Right lobe of liver (tissue), 6 donors: Measurements from ENCODE around the gene P2RX2. TPM values are rescaled to one million over a fixed set of nuclear protein-coding genes. Genes with fewer than 3 reads are reported as not detected.

ENCODE experiments used
- ATAC-seq, 4 donors: fragments of 200-7000 bp; cut with Tn5 transposase; one replicate each; pipeline ENCODE4 v1.9.1; 2020; ENCODE audit warnings: mild to moderate bottlenecking in 4 of 4, moderate library complexity in 4 of 4
- DNase-seq, 3 donors: peaks; one replicate each; pipeline ENCODE4 v3.0.0-alpha.2; 2020
- H3K27ac ChIP-seq, 3 donors: fragments of 200-600 bp; one replicate each; pipeline ENCODE4 v1.8.0; 2022
- H3K27me3 ChIP-seq, 2 donors: fragments of 200-600 bp; one replicate each; pipeline ENCODE4 v1.8.0; 2022
- H3K36me3 ChIP-seq, 4 donors: fragments of 200-600 bp; sonication (generic) in 1 of 4; one replicate each; pipeline versions ENCODE4 v1.5.1 to v1.8.0; 2017 to 2022; ENCODE audit warnings: control low read depth in 1 of 4
- H3K4me1 ChIP-seq, 4 donors: fragments of 200-600 bp; sonication (generic) in 1 of 4; one replicate each; pipeline versions ENCODE4 v1.5.1 to v1.8.0; 2017 to 2022; ENCODE audit warnings: control low read depth in 1 of 4
- H3K4me3 ChIP-seq, 3 donors: fragments of 200-600 bp; one replicate each; pipeline ENCODE4 v1.8.0; 2022
- H3K9me3 ChIP-seq, 4 donors: fragments of 200-600 bp; sonication (generic) in 1 of 4; one replicate each; pipeline versions ENCODE4 v1.5.1 to v1.8.0; 2017 to 2022; ENCODE audit warnings: control low read depth in 1 of 4
- CTCF ChIP-seq, 4 donors: fragments of 200-600 bp in 3 of 4; fragments of 450-650 bp in 1 of 4; IDR thresholded peaks; one replicate each; pipeline versions ENCODE4 v1.5.1 to v1.8.0; 2016 to 2022; ENCODE audit warnings: antibody characterized with exemption in 4 of 4, mild to moderate bottlenecking in 2 of 4
- POLR2A ChIP-seq: fragments of 450-650 bp; IDR thresholded peaks from one replicate; pipeline ENCODE4 v1.6.1; 2017; ENCODE audit warnings: antibody characterized with exemption, mild to moderate bottlenecking
- WGBS: methylation state at CpG from one replicate; pipeline ENCODE4 v1.1.6; 2018; ENCODE audit warnings: low coverage, low lambda C conversion rate; ENCODE audit not compliant: insufficient coverage; ENCODE audit errors: missing lambda C conversion rate; 5-methylcytosine and 5-hydroxymethylcytosine counted together
- intact Hi-C, 2 donors: fragments of 100-400 bp; cut with DNase I; formaldehyde crosslinking; loops; one replicate each; pipeline versions ENCODE4 v1.11.2 to v1.14.1; 2022
- total RNA-seq, 6 experiments: library from RNA; depleted of rRNA in 2 of 6; stranded (reverse); fragments of >200 nt in 2 of 6; fragmentation: NEBNext Ultra II Directional in 3 of 6; extraction: Animal tissue kit (Norgen Biotek cat#: 25700) in 3 of 6; gene quantifications; one replicate each; pipeline versions ENCODE4 v1.1.0 to v1.2.4, GENCODE V29; 2016 to 2023
- donor health status: DM: no; HTN: yes; CAD: no.
- donor health status: DM: no; HTN: no; CAD: no.
- donor health status: DM: no; HTN: no; CAD: no.
- donor health status: DM: no; HTN: yes; CAD: no.
- donor health status: DM: no; HTN: yes; CAD: no.

Gene P2RX2
- total RNA-seq, 6 experiments from 2014 or later, result not detected

GRCh38 chr12:132571051-132571450 lies 47.5 kb upstream of the P2RX2 start:
- no peaks in the 10 kb centered on the region for H3K9me3 ChIP-seq
- H3K27ac ChIP-seq, result no peak overlapping the region
- DNase-seq (no peak), ATAC-seq (no peak)
- no peaks in the 10 kb centered on the region for H3K4me1 ChIP-seq
- TF ChIP-seq CTCF (IDR thresholded peaks at IDR 0.05) (no peak), POLR2A (no peak)
- WGBS, result 94% methylated on average over 20 of the region's 27 CpGs
- H3K36me3 ChIP-seq, result peaks cover 0 to 7% (median 0%) of the 10 kb centered on the region in 4 donors
- intact Hi-C loops, result no loop called here
- no peak overlapping the region for H3K4me3 ChIP-seq
- H3K27me3 ChIP-seq, result no peaks in the 10 kb centered on the region

DNA sequence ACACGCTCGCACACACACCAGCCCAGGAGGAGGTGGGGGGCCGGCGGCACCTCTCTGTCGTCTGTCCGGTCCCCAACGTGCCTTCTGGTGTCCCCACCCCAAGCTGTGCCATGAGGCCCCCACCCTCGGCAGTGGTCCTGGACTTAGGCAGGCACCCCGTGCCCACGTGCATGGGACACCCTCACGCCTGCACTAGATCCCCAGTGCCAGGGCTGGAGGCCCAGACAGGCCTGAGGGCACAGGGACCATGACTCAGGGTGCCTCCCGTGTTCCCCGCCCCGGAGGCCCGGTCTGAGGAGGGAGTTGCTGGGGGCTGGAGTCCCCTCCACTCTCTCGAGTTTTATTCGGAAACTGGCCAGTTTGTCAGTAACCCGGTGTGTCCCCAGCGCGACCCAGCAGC lies 47.0 kb upstream of the P2RX2 start:
- Histone ChIP-seq H3K4me1 (no peaks in the 10 kb centered on the region), H3K4me3 (no peak overlapping the region), H3K36me3 (peaks cover 0 to 7% (median 2%) of the 10 kb centered on the region in 4 donors), H3K27me3 (no peaks in the 10 kb centered on the region), H3K9me3 (no peaks in the 10 kb centered on the region), H3K27ac (no peak overlapping the region)
- TF ChIP-seq CTCF (IDR thresholded peaks at IDR 0.05) (no peak), POLR2A (no peak)
- ATAC-seq, result no peak
- intact Hi-C loops, result no loop called here
- DNase-seq, result no peak
- no CpG with 5 or more reads among the region's 20 CpGs for WGBS

DNA sequence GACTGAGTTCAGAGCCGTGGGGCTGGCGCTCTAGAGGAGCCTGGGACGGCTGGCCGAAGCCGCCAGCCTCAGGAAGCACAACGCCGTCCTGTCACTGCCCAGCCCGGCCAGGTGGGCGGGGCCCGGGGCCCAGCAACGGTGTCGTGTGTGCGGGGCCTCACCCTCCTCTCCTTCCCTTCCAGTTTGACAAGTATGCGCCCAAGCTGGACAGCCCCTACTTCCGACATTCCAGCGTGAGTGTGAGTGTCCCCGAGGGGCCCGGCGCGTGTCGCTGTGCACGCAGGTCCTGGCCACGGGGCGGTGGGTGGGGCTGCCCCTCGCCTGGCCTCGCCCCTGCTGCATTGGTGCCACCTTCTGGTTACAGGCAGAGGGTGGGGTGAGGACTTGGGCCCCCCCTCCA lies 46.5 kb upstream of the P2RX2 start:
- no peak overlapping the region for H3K4me3 ChIP-seq
- H3K27ac ChIP-seq, result no peak overlapping the region
- no peaks in the 10 kb centered on the region for H3K4me1 ChIP-seq
- peaks cover 0 to 7% (median 4%) of the 10 kb centered on the region in 4 donors for H3K36me3 ChIP-seq
- H3K9me3 ChIP-seq, result no peaks in the 10 kb centered on the region
- DNase-seq (no peak), ATAC-seq (no peak)
- H3K27me3 ChIP-seq, result no peaks in the 10 kb centered on the region
- intact Hi-C loops, result no loop called here
- 80% methylated on average over 1 of the region's 26 CpGs for WGBS
- TF ChIP-seq POLR2A (no peak), CTCF (IDR thresholded peaks at IDR 0.05) (no peak)

GRCh38 chr12:132572801-132573760 lies 45.5 kb upstream of the P2RX2 start:
- ATAC-seq, result no peak
- Histone ChIP-seq H3K36me3 (peaks cover 0 to 7% (median 4%) of the 10 kb centered on the region in 4 donors), H3K27me3 (no peaks in the 10 kb centered on the region), H3K27ac (no peak overlapping the region), H3K4me3 (no peak overlapping the region), H3K9me3 (no peaks in the 10 kb centered on the region), H3K4me1 (no peaks in the 10 kb centered on the region)
- no peak for DNase-seq
- 96% methylated on average over 4 of the region's 36 CpGs for WGBS
- intact Hi-C loops, result no loop called here
- TF ChIP-seq POLR2A, result no peak
- TF ChIP-seq CTCF (IDR thresholded peaks at IDR 0.05), result no peak
